HEK293 (cell line): Measurements from ENCODE around the gene ANO8.

Source experiments
- GLIS2 ChIP-seq: fragments of 450-650 bp; formaldehyde crosslinking; IDR thresholded peaks from 2 replicates; pipeline ENCODE4 v1.5.1; 2016; ENCODE audit warnings: missing biosample characterization, missing genetic modification characterization
- KLF10 ChIP-seq: fragments of 450-650 bp; IDR thresholded peaks from 2 replicates; pipeline ENCODE4 v1.5.1; 2018; ENCODE audit warnings: missing biosample characterization, mild to moderate bottlenecking, missing genetic modification characterization
- KLF16 ChIP-seq: fragments of 450-650 bp; formaldehyde crosslinking; IDR thresholded peaks from 2 replicates; pipeline ENCODE4 v1.5.1; 2017; ENCODE audit warnings: missing biosample characterization, missing genetic modification characterization
- KLF17 ChIP-seq: fragments of 450-650 bp; formaldehyde crosslinking; IDR thresholded peaks from 2 replicates; pipeline ENCODE4 v1.5.1; 2016; ENCODE audit warnings: missing biosample characterization, missing genetic modification characterization
- KLF7 ChIP-seq: fragments of 450-650 bp; formaldehyde crosslinking; IDR thresholded peaks from 2 replicates; pipeline ENCODE4 v1.5.1; 2016; ENCODE audit warnings: missing biosample characterization, missing genetic modification characterization, borderline replicate concordance
- KLF8 ChIP-seq: fragments of 450-650 bp; formaldehyde crosslinking; IDR thresholded peaks from 2 replicates; pipeline ENCODE4 v1.5.1; 2016; ENCODE audit warnings: missing biosample characterization, missing genetic modification characterization
- MEIS1 ChIP-seq: sonication (generic); formaldehyde crosslinking; IDR thresholded peaks from 2 replicates; pipeline ENCODE4 v1.8.1; 2022; ENCODE audit warnings: missing genetic modification reagents, mild to moderate bottlenecking, borderline replicate concordance
- MZF1 ChIP-seq: fragments of 450-650 bp; formaldehyde crosslinking; IDR thresholded peaks from 2 replicates; pipeline ENCODE4 v1.5.1; 2017; ENCODE audit warnings: missing biosample characterization, missing genetic modification characterization, borderline replicate concordance
- OVOL3 ChIP-seq: fragments of 450-650 bp; formaldehyde crosslinking; IDR thresholded peaks from 2 replicates; pipeline ENCODE4 v1.5.1; 2016; ENCODE audit warnings: missing biosample characterization, missing genetic modification characterization
- PRDM10 ChIP-seq: fragments of 450-650 bp; formaldehyde crosslinking; IDR thresholded peaks from 2 replicates; pipeline ENCODE4 v1.5.1; 2016; ENCODE audit warnings: missing biosample characterization, missing genetic modification characterization
- SCRT1 ChIP-seq: fragments of 450-650 bp; formaldehyde crosslinking; IDR thresholded peaks from 2 replicates; pipeline ENCODE4 v1.5.1; 2016; ENCODE audit warnings: missing biosample characterization, missing genetic modification characterization, borderline replicate concordance
- SP3 ChIP-seq: fragments of 450-650 bp; formaldehyde crosslinking; IDR thresholded peaks from 2 replicates; pipeline ENCODE4 v1.5.1; 2016; ENCODE audit warnings: missing biosample characterization, missing genetic modification characterization
- SP7 ChIP-seq: fragments of 450-650 bp; formaldehyde crosslinking; IDR thresholded peaks from 2 replicates; pipeline ENCODE4 v1.5.1; 2016; ENCODE audit warnings: missing biosample characterization, missing genetic modification characterization
- TRIM28 ChIP-seq: IDR thresholded peaks from 2 replicates; pipeline ENCODE4 v1.6.1; 2011; ENCODE audit warnings: low read length, control low read depth, borderline replicate concordance
- TSHZ1 ChIP-seq: fragments of 450-650 bp; formaldehyde crosslinking; IDR thresholded peaks from 2 replicates; pipeline ENCODE4 v1.5.1; 2016; ENCODE audit warnings: missing biosample characterization, missing genetic modification characterization, borderline replicate concordance
- YY2 ChIP-seq: fragments of 450-650 bp; formaldehyde crosslinking; IDR thresholded peaks from 2 replicates; pipeline ENCODE4 v1.5.1; 2016; ENCODE audit warnings: missing biosample characterization, missing genetic modification characterization
- ZBTB21 ChIP-seq: fragments of 450-650 bp; formaldehyde crosslinking; IDR thresholded peaks from 2 replicates; pipeline ENCODE4 v1.5.1; 2017; ENCODE audit warnings: missing biosample characterization, missing genetic modification characterization
- ZBTB48 ChIP-seq: fragments of 450-650 bp; formaldehyde crosslinking; IDR thresholded peaks from 2 replicates; pipeline ENCODE4 v1.5.1; 2016; ENCODE audit warnings: missing biosample characterization, missing genetic modification characterization
- ZBTB6 ChIP-seq: fragments of 450-650 bp; formaldehyde crosslinking; IDR thresholded peaks from 2 replicates; pipeline ENCODE4 v1.5.1; 2017; ENCODE audit warnings: missing biosample characterization, missing genetic modification characterization
- ZBTB7A ChIP-seq: fragments of 450-650 bp; formaldehyde crosslinking; IDR thresholded peaks from 2 replicates; pipeline ENCODE4 v1.5.1; 2016; ENCODE audit warnings: low read depth, missing biosample characterization, missing genetic modification characterization
- ZEB2 ChIP-seq: fragments of 450-650 bp; formaldehyde crosslinking; IDR thresholded peaks from 2 replicates; pipeline ENCODE4 v1.5.1; 2016; ENCODE audit warnings: missing biosample characterization, missing genetic modification characterization
- ZFHX2 ChIP-seq: fragments of 450-650 bp; formaldehyde crosslinking; conservative IDR thresholded peaks from 2 replicates; pipeline ENCODE4 v1.5.1; 2016; ENCODE audit warnings: missing biosample characterization, missing genetic modification characterization
- ZNF18 ChIP-seq: fragments of 450-650 bp; formaldehyde crosslinking; IDR thresholded peaks from 2 replicates; pipeline ENCODE4 v1.5.1; 2016; ENCODE audit warnings: missing biosample characterization, missing genetic modification characterization
- ZNF223 ChIP-seq: fragments of 450-650 bp; formaldehyde crosslinking; IDR thresholded peaks from 2 replicates; pipeline ENCODE4 v1.5.1; 2016; ENCODE audit warnings: missing biosample characterization, missing genetic modification characterization
- ZNF248 ChIP-seq: fragments of 450-650 bp; formaldehyde crosslinking; IDR thresholded peaks from 2 replicates; pipeline ENCODE4 v1.5.1; 2017; ENCODE audit warnings: missing biosample characterization, missing genetic modification characterization
- ZNF580 ChIP-seq: fragments of 450-650 bp; formaldehyde crosslinking; IDR thresholded peaks from 2 replicates; pipeline ENCODE4 v1.5.1; 2016; ENCODE audit warnings: missing biosample characterization, missing genetic modification characterization
- ZNF629 ChIP-seq: fragments of 450-650 bp; formaldehyde crosslinking; IDR thresholded peaks from 2 replicates; pipeline ENCODE4 v1.5.1; 2017; ENCODE audit warnings: missing biosample characterization, missing genetic modification characterization
- ZNF776 ChIP-seq: fragments of 450-650 bp; formaldehyde crosslinking; IDR thresholded peaks from 2 replicates; pipeline ENCODE4 v1.5.0; 2017; ENCODE audit warnings: missing biosample characterization, missing genetic modification characterization, borderline replicate concordance
- ZNF843 ChIP-seq: fragments of 450-650 bp; formaldehyde crosslinking; IDR thresholded peaks from 2 replicates; pipeline ENCODE4 v1.5.1; 2016; ENCODE audit warnings: missing biosample characterization, missing genetic modification characterization

ANO8 gene

GRCh38 chr19:17309198-17309964, 25.3 kb downstream of the ANO8 start, which contains the start of gene DDA1 (continued):
- TF ChIP-seq KLF17 (tag by site-specific recombination): peak; percentile 79; the same call in 1 of the 2 replicates
- TF ChIP-seq ZEB2 (tag by site-specific recombination): peak; percentile 70; the same call in 1 of the 2 replicates
- TF ChIP-seq ZBTB48 (tag by site-specific recombination): peak; percentile 90
- TF ChIP-seq ZNF248 (tag by site-specific recombination): no peak
- peak; percentile 56; the same call in 1 of the 2 replicates for TF ChIP-seq TRIM28
- peak; percentile 93 for TF ChIP-seq ZBTB7A (tag by site-specific recombination)
- 0 out of 2 replicates have a peak, but pooled peaks have one; percentile 7 for TF ChIP-seq ZBTB6 (tag by site-specific recombination)
- TF ChIP-seq MEIS1 (CRISPR knock-in tag): no peak
- peak; percentile 57; the same call in 1 of the 2 replicates for TF ChIP-seq ZNF629
- peak; percentile 91 for TF ChIP-seq ZFHX2 (tag by site-specific recombination)
- no peak for TF ChIP-seq ZNF223 (tag by site-specific recombination)
- TF ChIP-seq SCRT1 (tag by site-specific recombination): 0 out of 2 replicates have a peak, but pooled peaks have one; percentile 10
- TF ChIP-seq YY2 (tag by site-specific recombination): peak; percentile 91
- TF ChIP-seq ZBTB21 (tag by site-specific recombination): peak; percentile 34; the same call in 1 of the 2 replicates
- TF ChIP-seq KLF8 (tag by site-specific recombination): peak; percentile 93
- 0 out of 2 replicates have a peak, but pooled peaks have one; percentile 27 for TF ChIP-seq ZNF843 (tag by site-specific recombination)
- TF ChIP-seq SP7 (tag by site-specific recombination): peak; percentile 63; the same call in 1 of the 2 replicates
- no peak for TF ChIP-seq OVOL3 (tag by site-specific recombination)
- peak; percentile 100 for TF ChIP-seq SP3 (tag by site-specific recombination)
- no peak for TF ChIP-seq TSHZ1 (tag by site-specific recombination)
- TF ChIP-seq ZNF580: peak; percentile 30; the same call in 1 of the 2 replicates
- TF ChIP-seq KLF10 (tag by site-specific recombination): peak; percentile 93
- no peak for TF ChIP-seq MZF1 (tag by site-specific recombination)
- peak; percentile 27; the same call in 1 of the 2 replicates for TF ChIP-seq PRDM10
- peak; percentile 72 for TF ChIP-seq GLIS2 (tag by site-specific recombination)
- no peak for TF ChIP-seq ZNF776 (tag by site-specific recombination)
- peak; percentile 90 for TF ChIP-seq KLF7 (tag by site-specific recombination)
- peak; percentile 91 for TF ChIP-seq KLF16
- peak; percentile 17; the same call in 1 of the 2 replicates for TF ChIP-seq ZNF18 (tag by site-specific recombination)
